Measurements from ENCODE around the gene PIGT.

The PIGT gene

GRCh38 chr20:45407783-45408645, 7.9 kb upstream of the PIGT start, which contains the start of gene DBNDD2:
DBNDD2 (plus strand) TSS chr20:45408289; CDS start chr20:45408468, 179 bp downstream.
- 0 out of 2 replicates have a peak within 1 kb of the TSS, but pooled peaks have one; percentile 71 for H3K4me3 ChIP-seq
- H3K27ac ChIP-seq = no peak within 1 kb of the TSS
- peaks cover 14% of the 10 kb centered on the region; the same call in 1 of the 2 replicates for H4K20me1 ChIP-seq
- 0 out of 2 replicates have a peak, but pooled peaks cover 2% of the 10 kb centered on the region for H3K9me3 ChIP-seq
- H3K9ac ChIP-seq = no peak within 1 kb of the TSS
- H3K36me3 ChIP-seq = no peaks in the 10 kb centered on the region
- H3K4me1 ChIP-seq = peaks cover 23% of the 10 kb centered on the region
- H3K4me2 ChIP-seq = peak within 1 kb of the TSS; percentile 98
- H3K27me3 ChIP-seq = peaks cover 55% of the 10 kb centered on the region
- TF ChIP-seq Cebpa-rat (IDR thresholded peaks at IDR 0.05) = no peak

- Histone ChIP-seq H3K36me3 (no peaks in the 10 kb centered on the region), H3K27me3 (peaks cover 51% of the 10 kb centered on the region), H3K4me1 (peaks cover 23% of the 10 kb centered on the region), H3K9ac (no peak overlapping the region), H3K27ac (no peak overlapping the region), H3K4me3 (no peak overlapping the region), H4K20me1 (peaks cover 14% of the 10 kb centered on the region; the same call in 1 of the 2 replicates), H3K4me2 (peak overlapping the region; percentile 28; the same call in 1 of the 2 replicates), H3K9me3 (no peaks in the 10 kb centered on the region)
- no peak for TF ChIP-seq Cebpa-rat (IDR thresholded peaks at IDR 0.05)
Measured at GRCh38 chr20:45408646-45409213, 7.2 kb upstream of the PIGT start.

GRCh38 chr20:45409521-45410272, 6.2 kb upstream of the PIGT start:
- H3K4me3 ChIP-seq = no peak overlapping the region
- no peak for TF ChIP-seq Cebpa-rat (IDR thresholded peaks at IDR 0.05)
- H3K9me3 ChIP-seq = no peaks in the 10 kb centered on the region
- no peak overlapping the region for H3K9ac ChIP-seq
- H3K27me3 ChIP-seq = peaks cover 41% of the 10 kb centered on the region
- no peak overlapping the region for H3K27ac ChIP-seq
- no peaks in the 10 kb centered on the region for H3K36me3 ChIP-seq
- peaks cover 14% of the 10 kb centered on the region; the same call in 1 of the 2 replicates for H4K20me1 ChIP-seq
- peaks cover 23% of the 10 kb centered on the region for H3K4me1 ChIP-seq
- no peak overlapping the region for H3K4me2 ChIP-seq

- Histone ChIP-seq H3K36me3 (no peaks in the 10 kb centered on the region), H3K9ac (no peak overlapping the region), H3K27me3 (peaks cover 29% of the 10 kb centered on the region), H3K27ac (no peak overlapping the region), H3K4me2 (no peak overlapping the region), H3K4me1 (peaks cover 28% of the 10 kb centered on the region), H3K4me3 (no peak overlapping the region), H3K9me3 (no peaks in the 10 kb centered on the region), H4K20me1 (peaks cover 14% of the 10 kb centered on the region; the same call in 1 of the 2 replicates)
- no peak for TF ChIP-seq Cebpa-rat (IDR thresholded peaks at IDR 0.05)
Measured at GRCh38 chr20:45410887-45411286, 5.1 kb upstream of the PIGT start.

- H3K4me1 ChIP-seq = peaks cover 31% of the 10 kb centered on the region
- H3K4me2 ChIP-seq = no peak overlapping the region
- TF ChIP-seq Cebpa-rat (IDR thresholded peaks at IDR 0.05) = no peak
- H3K36me3 ChIP-seq = no peaks in the 10 kb centered on the region
- peaks cover 12% of the 10 kb centered on the region for H3K27me3 ChIP-seq
- H4K20me1 ChIP-seq = peaks cover 7% of the 10 kb centered on the region; the same call in 1 of the 2 replicates
- no peak overlapping the region for H3K27ac ChIP-seq
- H3K4me3 ChIP-seq = no peak overlapping the region
- H3K9ac ChIP-seq = no peak overlapping the region
- no peaks in the 10 kb centered on the region for H3K9me3 ChIP-seq
Measured at GRCh38 chr20:45412653-45413052, 3.3 kb upstream of the PIGT start.

GRCh38 chr20:45413479-45413878, 2.5 kb upstream of the PIGT start:
- Histone ChIP-seq H3K4me2 (no peak overlapping the region), H3K4me3 (no peak overlapping the region), H3K9me3 (no peaks in the 10 kb centered on the region), H3K4me1 (peaks cover 33% of the 10 kb centered on the region), H3K36me3 (peaks cover 6% of the 10 kb centered on the region), H3K27me3 (peaks cover 3% of the 10 kb centered on the region), H4K20me1 (peaks cover 4% of the 10 kb centered on the region), H3K27ac (no peak overlapping the region), H3K9ac (no peak overlapping the region)
- TF ChIP-seq Cebpa-rat (IDR thresholded peaks at IDR 0.05) = no peak

GRCh38 chr20:45416917-45417316, 976 bp downstream of the PIGT start:
- Histone ChIP-seq H3K36me3 (peaks cover 41% of the 10 kb centered on the region), H3K4me1 (peaks cover 28% of the 10 kb centered on the region), H3K9me3 (no peaks in the 10 kb centered on the region), H3K4me3 (peak overlapping the region; percentile 89), H3K27ac (no peak overlapping the region), H3K9ac (peak overlapping the region; percentile 89), H3K4me2 (peak overlapping the region; percentile 92), H3K27me3 (no peaks in the 10 kb centered on the region), H4K20me1 (peaks cover 17% of the 10 kb centered on the region)
- TF ChIP-seq Cebpa-rat (IDR thresholded peaks at IDR 0.05) = no peak

GRCh38 chr20:45419188-45420091, 3.5 kb downstream of the PIGT start:
- no peak overlapping the region for H3K4me2 ChIP-seq

GRCh38 chr20:45420125-45420524, 4.2 kb downstream of the PIGT start:
- peaks cover 24% of the 10 kb centered on the region for H3K4me1 ChIP-seq
- H3K9me3 ChIP-seq = no peaks in the 10 kb centered on the region
- H3K4me3 ChIP-seq = no peak overlapping the region
- H3K27ac ChIP-seq = no peak overlapping the region
- no peak for TF ChIP-seq Cebpa-rat (IDR thresholded peaks at IDR 0.05)
- H3K9ac ChIP-seq = no peak overlapping the region
- H3K27me3 ChIP-seq = no peaks in the 10 kb centered on the region
- H3K4me2 ChIP-seq = no peak overlapping the region
- peaks cover 17% of the 10 kb centered on the region for H4K20me1 ChIP-seq
- peaks cover 71% of the 10 kb centered on the region for H3K36me3 ChIP-seq

More at GRCh38 chr20:45419188-45420091, 3.5 kb downstream of the PIGT start:
- peaks cover 17% of the 10 kb centered on the region for H4K20me1 ChIP-seq
- H3K4me3 ChIP-seq = no peak overlapping the region
- H3K27ac ChIP-seq = no peak overlapping the region
- no peak for TF ChIP-seq Cebpa-rat (IDR thresholded peaks at IDR 0.05)
- peaks cover 28% of the 10 kb centered on the region for H3K4me1 ChIP-seq
- H3K9me3 ChIP-seq = no peaks in the 10 kb centered on the region
- H3K36me3 ChIP-seq = peaks cover 66% of the 10 kb centered on the region
- no peak overlapping the region for H3K9ac ChIP-seq
- no peaks in the 10 kb centered on the region for H3K27me3 ChIP-seq

Measured in BLaER1 (cell line).